Stomach smooth muscle (tissue), 2 donors: Measurements from ENCODE around the gene MAP3K6.

Experiments used
- H3K27ac ChIP-seq: one replicate; pipeline ENCODE4 v1.7.0; 2013; ENCODE audit warnings: mild to moderate bottlenecking, low read length, inconsistent platforms
- H3K27me3 ChIP-seq, 2 donors: one replicate each; pipeline ENCODE4 v1.7.0; 2013; ENCODE audit warnings: low read length in 2 of 2; ENCODE audit not compliant: insufficient read depth in 2 of 2, control insufficient read depth in 1 of 2
- H3K36me3 ChIP-seq, 2 donors: one replicate each; pipeline ENCODE4 v1.7.0; 2013; ENCODE audit warnings: low read length in 2 of 2; ENCODE audit not compliant: control insufficient read depth in 2 of 2, insufficient read depth in 2 of 2
- H3K4me1 ChIP-seq: one replicate; pipeline ENCODE4 v1.7.0; 2013; ENCODE audit warnings: low read length; ENCODE audit not compliant: control insufficient read depth, insufficient read depth
- H3K4me3 ChIP-seq, 2 donors: one replicate each; pipeline ENCODE4 v1.7.0; 2013; ENCODE audit warnings: low read length in 2 of 2
- H3K9ac ChIP-seq, 2 donors: one replicate each; pipeline ENCODE4 v1.7.0; 2013; ENCODE audit warnings: low read length in 2 of 2, mild to moderate bottlenecking in 1 of 2
- H3K9me3 ChIP-seq, 2 donors: one replicate each; pipeline ENCODE4 v1.7.0; 2013; ENCODE audit warnings: low read length in 2 of 2; ENCODE audit not compliant: control insufficient read depth in 2 of 2
- donor health status: healthy.
- donor health status: Pancreatic carcinoma.

MAP3K6 gene

DNA sequence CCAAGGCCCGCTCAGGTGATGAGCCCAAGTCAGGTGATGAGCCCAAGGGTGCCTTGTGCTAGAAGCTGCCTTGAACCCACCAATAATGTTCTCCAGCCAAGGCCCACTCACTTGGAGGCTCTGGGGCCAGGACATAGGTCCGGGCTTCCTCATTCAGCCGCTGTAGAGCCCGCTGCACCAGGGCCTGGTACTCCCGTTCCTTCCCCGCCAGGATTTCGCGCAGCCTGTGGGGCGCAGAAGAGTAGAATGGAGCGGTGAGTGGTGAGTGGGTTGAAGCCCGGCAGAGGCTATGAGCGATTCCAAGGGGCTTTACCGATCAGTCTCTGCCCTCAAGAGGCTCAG lies 10.5 kb downstream of the MAP3K6 start:
- Histone ChIP-seq H3K27me3 (peaks cover 0 to under 1% of the 10 kb centered on the region in 2 donors), H3K4me3 (no peak overlapping the region), H3K4me1 (peaks cover 12% of the 10 kb centered on the region), H3K36me3 (peaks cover 15 to 29% of the 10 kb centered on the region in 2 donors), H3K27ac (no peak overlapping the region), H3K9me3 (no peaks in the 10 kb centered on the region), H3K9ac (no peak overlapping the region)

DNA sequence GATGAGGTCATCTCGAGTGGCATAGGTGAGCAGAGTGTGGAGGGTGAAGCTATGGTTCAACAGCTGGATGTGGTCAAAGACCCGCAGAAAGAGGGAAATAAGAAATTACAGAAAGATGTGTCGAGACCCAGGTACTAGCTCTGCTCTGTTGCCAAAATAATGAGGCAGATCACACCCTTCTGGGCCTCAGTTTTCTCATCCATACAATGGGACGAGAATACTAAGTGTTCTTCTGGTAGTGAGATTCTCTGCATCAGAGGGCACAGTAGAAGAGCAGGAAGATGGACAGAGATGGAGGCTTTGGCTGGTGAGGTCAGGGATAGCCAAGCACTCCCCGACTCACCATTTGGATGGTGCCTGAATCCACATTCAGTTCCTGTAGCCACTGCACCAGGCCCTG lies 11.1 kb downstream of the MAP3K6 start:
- Histone ChIP-seq H3K9me3 (no peaks in the 10 kb centered on the region), H3K36me3 (peaks cover 15 to 29% of the 10 kb centered on the region in 2 donors), H3K27ac (no peak overlapping the region)

GRCh38 chr1:27353629-27354028 lies 13.1 kb downstream of the MAP3K6 start:
- peaks cover 33% of the 10 kb centered on the region for H3K4me1 ChIP-seq

More for the DNA sequence above, 11.1 kb downstream of the MAP3K6 start:
- Histone ChIP-seq H3K4me1 (peaks cover 17% of the 10 kb centered on the region), H3K27me3 (peaks cover 2 to 6% of the 10 kb centered on the region in 2 donors), H3K9ac (no peak overlapping the region), H3K4me3 (no peak overlapping the region)

GRCh38 chr1:27353166-27353565 lies 13.6 kb downstream of the MAP3K6 start:
- no peaks in the 10 kb centered on the region for H3K9me3 ChIP-seq
- peaks cover 33% of the 10 kb centered on the region for H3K4me1 ChIP-seq
- H3K27ac ChIP-seq: no peak overlapping the region
- H3K4me3 ChIP-seq: no peak overlapping the region
- H3K9ac ChIP-seq: no peak overlapping the region
- H3K36me3 ChIP-seq: peaks cover 12 to 16% of the 10 kb centered on the region in 2 donors
- H3K27me3 ChIP-seq: peaks cover 8 to 20% of the 10 kb centered on the region in 2 donors

More at GRCh38 chr1:27353629-27354028, 13.1 kb downstream of the MAP3K6 start:
- Histone ChIP-seq H3K9me3 (no peaks in the 10 kb centered on the region), H3K36me3 (peaks cover 12 to 20% of the 10 kb centered on the region in 2 donors), H3K9ac (no peak overlapping the region), H3K4me3 (no peak overlapping the region), H3K27me3 (peaks cover 8 to 20% of the 10 kb centered on the region in 2 donors), H3K27ac (no peak overlapping the region)

GRCh38 chr1:27351541-27352107 lies 15.1 kb downstream of the MAP3K6 start:
- Histone ChIP-seq H3K27me3 (peaks cover 12 to 20% of the 10 kb centered on the region in 2 donors), H3K9me3 (no peaks in the 10 kb centered on the region), H3K27ac (no peak overlapping the region), H3K9ac (no peak overlapping the region), H3K4me3 (peak overlapping the region in 1 of 2 donors; percentile 29), H3K36me3 (peaks cover 12 to 13% of the 10 kb centered on the region in 2 donors), H3K4me1 (peaks cover 25% of the 10 kb centered on the region)

DNA sequence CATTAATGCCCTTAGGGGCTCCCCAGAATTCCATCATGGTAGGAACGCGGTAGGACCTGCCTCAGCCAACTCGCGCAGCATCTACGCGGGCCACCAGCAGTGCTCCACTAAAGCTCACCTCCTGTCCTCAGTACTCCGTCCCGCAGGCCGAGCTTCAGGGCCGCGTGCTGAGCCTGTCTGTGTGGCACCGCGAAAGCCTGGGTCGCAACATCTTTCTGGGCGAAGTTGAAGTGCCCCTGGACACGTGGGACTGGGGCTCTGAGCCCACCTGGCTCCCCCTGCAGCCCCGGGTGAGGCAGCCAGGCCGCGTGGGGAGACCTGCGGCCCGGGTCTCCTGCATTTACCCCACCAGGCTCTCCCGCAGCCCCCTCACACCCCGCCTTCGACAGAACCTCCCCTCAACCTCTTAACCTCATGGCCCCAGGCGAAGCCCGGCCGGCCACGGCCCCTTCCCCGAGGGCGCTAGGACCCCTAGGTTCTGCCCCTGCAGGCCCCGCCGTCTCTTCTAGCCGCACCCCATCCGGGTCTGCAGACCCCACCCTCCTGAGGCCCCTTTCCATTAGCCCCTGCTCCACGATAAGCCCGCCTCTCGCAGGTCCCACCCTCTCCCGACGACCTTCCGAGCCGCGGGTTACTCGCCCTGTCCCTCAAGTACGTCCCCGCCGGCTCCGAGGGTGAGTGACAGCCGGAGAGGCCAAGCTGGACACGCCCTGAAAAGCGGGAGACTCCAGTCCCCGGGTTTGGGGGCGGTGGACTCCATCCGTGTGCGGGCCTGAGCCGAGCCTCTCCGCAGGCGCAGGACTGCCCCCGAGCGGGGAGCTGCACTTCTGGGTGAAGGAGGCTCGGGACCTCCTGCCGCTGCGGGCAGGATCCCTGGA lies 15.9 kb downstream of the MAP3K6 start:
- peaks cover 12 to 20% of the 10 kb centered on the region in 2 donors for H3K27me3 ChIP-seq
- H3K9me3 ChIP-seq: no peaks in the 10 kb centered on the region
- peak overlapping the region; percentile 58 to 67 for H3K4me3 ChIP-seq
- H3K9ac ChIP-seq: no peak overlapping the region
- H3K27ac ChIP-seq: no peak overlapping the region
- peaks cover 7 to 8% of the 10 kb centered on the region in 2 donors for H3K36me3 ChIP-seq
- H3K4me1 ChIP-seq: peaks cover 25% of the 10 kb centered on the region

GRCh38 chr1:27349784-27350662 lies 16.7 kb downstream of the MAP3K6 start:
- peak overlapping the region in 1 of 2 donors; percentile 36 for H3K9ac ChIP-seq
- no peaks in the 10 kb centered on the region for H3K36me3 ChIP-seq
- no peak overlapping the region for H3K27ac ChIP-seq
- peak overlapping the region; percentile 58 to 67 for H3K4me3 ChIP-seq
- H3K27me3 ChIP-seq: peaks cover 12 to 20% of the 10 kb centered on the region in 2 donors
- no peaks in the 10 kb centered on the region for H3K9me3 ChIP-seq
- H3K4me1 ChIP-seq: peaks cover 25% of the 10 kb centered on the region

- H3K4me3 ChIP-seq: peak overlapping the region; percentile 58 to 67
- no peak overlapping the region for H3K9ac ChIP-seq
- no peak overlapping the region for H3K27ac ChIP-seq
- H3K4me1 ChIP-seq: peaks cover 25% of the 10 kb centered on the region
- no peaks in the 10 kb centered on the region for H3K36me3 ChIP-seq
- peaks cover 12 to 20% of the 10 kb centered on the region in 2 donors for H3K27me3 ChIP-seq
- H3K9me3 ChIP-seq: no peaks in the 10 kb centered on the region
These were observed 17.6 kb downstream of the MAP3K6 start for GRCh38 chr1:27348861-27349783.

GRCh38 chr1:27346991-27347624 lies 19.7 kb downstream of the MAP3K6 start:
- peaks cover 25% of the 10 kb centered on the region for H3K4me1 ChIP-seq
- H3K9ac ChIP-seq: no peak overlapping the region
- H3K9me3 ChIP-seq: no peaks in the 10 kb centered on the region
- peaks cover 12 to 20% of the 10 kb centered on the region in 2 donors for H3K27me3 ChIP-seq
- H3K36me3 ChIP-seq: no peaks in the 10 kb centered on the region
- no peak overlapping the region for H3K27ac ChIP-seq
- no peak overlapping the region for H3K4me3 ChIP-seq
